Measurements from ENCODE around the gene GRIN2A. TPM values are rescaled to one million over a fixed set of nuclear protein-coding genes. Genes with fewer than 3 reads are reported as not detected.

GRIN2A gene
- total and polyA plus RNA-seq, 3 donors from 2014 or later: 7.0 to 20.3 (median 10.4) TPM

DNA sequence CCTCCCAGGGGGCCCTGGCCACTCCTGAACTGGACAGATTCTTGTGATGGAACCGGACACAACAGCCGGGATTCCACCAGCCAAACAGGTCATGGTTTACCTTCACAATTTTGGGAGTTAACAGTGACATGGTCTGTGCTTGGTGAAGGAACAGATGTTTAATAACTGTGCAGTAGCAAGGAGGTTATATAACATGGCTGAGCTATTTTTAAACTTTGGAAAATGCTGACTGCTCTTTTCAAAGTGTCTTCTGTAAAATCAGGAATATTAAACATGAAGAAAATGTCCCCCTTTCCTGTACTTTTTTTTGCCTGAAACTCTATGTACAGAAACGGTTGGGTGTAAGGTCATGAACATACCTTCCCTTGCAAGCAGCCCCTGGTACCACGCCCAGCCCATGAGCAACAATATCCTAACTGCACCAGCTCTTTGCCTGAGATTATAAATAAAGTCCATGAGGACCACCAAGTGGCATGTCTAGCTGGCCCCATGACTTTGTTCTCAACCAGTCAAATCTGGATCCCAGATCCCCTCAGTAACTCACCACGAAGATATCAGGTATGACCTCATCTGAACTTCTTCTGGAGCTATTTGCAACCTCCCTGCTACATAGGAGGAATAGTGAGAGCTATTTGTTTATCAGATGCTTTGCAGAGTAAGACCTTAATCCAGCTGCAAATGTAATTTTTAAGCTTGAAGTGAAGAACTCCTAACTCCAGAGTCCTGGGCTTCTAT is 249.1 kb downstream of the GRIN2A start:
- Histone ChIP-seq H3K4me1 (no peaks in the 10 kb centered on the region), H3K36me3 (ENCODE audit: low read depth, missing control alignments) (no peaks in the 10 kb centered on the region), H3K4me3 (no peak overlapping the region), H3K9me3 (no peaks in the 10 kb centered on the region), H3K27me3 (no peaks in the 10 kb centered on the region), H3K27ac (no peak overlapping the region)
- no peak for TF ChIP-seq POLR2A (IDR thresholded peaks at IDR 0.05)
- TF ChIP-seq, protein P1, sequence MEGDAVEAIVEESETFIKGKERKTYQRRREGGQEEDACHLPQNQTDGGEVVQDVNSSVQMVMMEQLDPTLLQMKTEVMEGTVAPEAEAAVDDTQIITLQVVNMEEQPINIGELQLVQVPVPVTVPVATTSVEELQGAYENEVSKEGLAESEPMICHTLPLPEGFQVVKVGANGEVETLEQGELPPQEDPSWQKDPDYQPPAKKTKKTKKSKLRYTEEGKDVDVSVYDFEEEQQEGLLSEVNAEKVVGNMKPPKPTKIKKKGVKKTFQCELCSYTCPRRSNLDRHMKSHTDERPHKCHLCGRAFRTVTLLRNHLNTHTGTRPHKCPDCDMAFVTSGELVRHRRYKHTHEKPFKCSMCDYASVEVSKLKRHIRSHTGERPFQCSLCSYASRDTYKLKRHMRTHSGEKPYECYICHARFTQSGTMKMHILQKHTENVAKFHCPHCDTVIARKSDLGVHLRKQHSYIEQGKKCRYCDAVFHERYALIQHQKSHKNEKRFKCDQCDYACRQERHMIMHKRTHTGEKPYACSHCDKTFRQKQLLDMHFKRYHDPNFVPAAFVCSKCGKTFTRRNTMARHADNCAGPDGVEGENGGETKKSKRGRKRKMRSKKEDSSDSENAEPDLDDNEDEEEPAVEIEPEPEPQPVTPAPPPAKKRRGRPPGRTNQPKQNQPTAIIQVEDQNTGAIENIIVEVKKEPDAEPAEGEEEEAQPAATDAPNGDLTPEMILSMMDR (IDR thresholded peaks at IDR 0.05): no peak
- no peak for DNase-seq
- WGBS, 2 donors: 61 to 79% methylated on average over 5 of the region's 5 CpGs
- intact Hi-C loops (cut with DNase I; ENCODE audit: low total_unique reads): no loop called here

DNA sequence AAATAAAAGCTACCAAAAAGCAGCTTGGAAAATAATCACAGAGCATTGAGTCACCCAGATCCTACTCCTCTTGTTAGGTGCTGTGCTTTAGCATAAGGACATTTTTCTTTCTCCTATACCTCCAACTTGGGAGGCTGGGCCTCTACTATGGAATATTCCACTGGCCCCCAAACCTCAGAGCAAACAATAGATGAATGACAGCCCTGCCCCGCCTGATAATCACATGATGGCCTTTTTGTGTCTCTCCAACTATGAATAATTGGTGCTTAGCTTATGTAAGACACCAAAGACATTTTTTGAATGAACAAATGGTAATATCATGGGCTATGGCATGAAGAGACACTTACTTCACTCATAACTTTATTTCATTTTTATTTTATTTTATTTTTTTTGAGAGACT is 250.2 kb downstream of the GRIN2A start:
- DNase-seq: no peak
- TF ChIP-seq, protein P1 (IDR thresholded peaks at IDR 0.05): no peak
- no peak for TF ChIP-seq POLR2A (IDR thresholded peaks at IDR 0.05)
- Histone ChIP-seq H3K9me3 (no peaks in the 10 kb centered on the region), H3K36me3 (ENCODE audit: low read depth, missing control alignments) (no peaks in the 10 kb centered on the region), H3K4me3 (no peak overlapping the region), H3K4me1 (no peaks in the 10 kb centered on the region), H3K27me3 (no peaks in the 10 kb centered on the region), H3K27ac (no peak overlapping the region)
- 88 to 92% methylated on average over 1 of the region's 1 CpG for WGBS, 2 donors
- intact Hi-C loops (cut with DNase I; ENCODE audit: low total_unique reads): no loop called here

DNA sequence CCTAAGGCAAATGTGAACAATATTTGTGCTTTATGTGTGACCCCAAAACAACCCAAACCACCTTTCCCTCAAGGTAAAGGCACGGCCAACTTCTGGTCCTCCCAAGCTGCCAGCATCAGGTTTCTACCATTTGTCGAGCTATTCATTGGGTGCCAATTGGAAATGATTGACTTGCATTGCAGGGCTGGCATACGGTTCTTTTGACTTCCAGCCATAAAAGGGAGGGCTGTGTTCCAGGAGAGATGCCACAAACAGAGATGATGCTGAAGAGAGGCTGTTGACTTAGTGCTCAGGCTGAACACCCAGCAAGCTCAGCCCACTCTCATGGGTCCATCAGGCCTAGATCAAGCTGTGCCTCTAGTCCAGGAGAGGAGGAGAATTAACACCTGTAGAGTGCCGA is 252.4 kb downstream of the GRIN2A start:
- Histone ChIP-seq H3K4me1 (no peaks in the 10 kb centered on the region), H3K4me3 (no peak overlapping the region), H3K27ac (no peak overlapping the region), H3K27me3 (no peaks in the 10 kb centered on the region), H3K9me3 (no peaks in the 10 kb centered on the region), H3K36me3 (ENCODE audit: low read depth, missing control alignments) (no peaks in the 10 kb centered on the region)
- intact Hi-C loops (cut with DNase I; ENCODE audit: low total_unique reads): no loop called here
- WGBS, 2 donors: 70 to 87% methylated on average over 4 of the region's 4 CpGs
- TF ChIP-seq, protein P1 (IDR thresholded peaks at IDR 0.05): no peak
- no peak for TF ChIP-seq POLR2A (IDR thresholded peaks at IDR 0.05)
- no peak for DNase-seq

DNA sequence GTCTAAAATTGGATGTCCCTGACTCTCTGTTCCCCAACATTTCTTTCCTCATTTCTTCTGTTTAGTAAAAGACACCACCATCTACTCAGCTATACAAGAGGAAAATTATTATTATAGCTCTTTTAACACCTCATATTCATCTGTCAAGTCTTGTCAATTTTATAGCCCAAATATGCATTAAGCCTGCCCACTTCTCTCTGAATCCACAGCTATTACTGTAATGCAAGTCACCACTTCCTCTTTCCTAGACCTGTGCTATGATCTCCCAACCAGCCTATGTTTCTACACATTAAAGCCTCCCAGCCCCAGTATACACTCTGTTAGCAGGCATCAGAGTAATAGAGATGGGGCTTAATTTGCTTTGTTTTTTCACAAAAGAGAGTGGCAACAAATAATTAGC is 252.9 kb downstream of the GRIN2A start:
- intact Hi-C loops (cut with DNase I; ENCODE audit: low total_unique reads): no loop called here
- Histone ChIP-seq H3K4me1 (no peaks in the 10 kb centered on the region), H3K27ac (no peak overlapping the region), H3K27me3 (no peaks in the 10 kb centered on the region), H3K4me3 (no peak overlapping the region), H3K36me3 (ENCODE audit: low read depth, missing control alignments) (no peaks in the 10 kb centered on the region), H3K9me3 (no peaks in the 10 kb centered on the region)
- DNase-seq: no peak
- TF ChIP-seq, protein P1 (IDR thresholded peaks at IDR 0.05): no peak
- TF ChIP-seq POLR2A (IDR thresholded peaks at IDR 0.05): no peak

DNA sequence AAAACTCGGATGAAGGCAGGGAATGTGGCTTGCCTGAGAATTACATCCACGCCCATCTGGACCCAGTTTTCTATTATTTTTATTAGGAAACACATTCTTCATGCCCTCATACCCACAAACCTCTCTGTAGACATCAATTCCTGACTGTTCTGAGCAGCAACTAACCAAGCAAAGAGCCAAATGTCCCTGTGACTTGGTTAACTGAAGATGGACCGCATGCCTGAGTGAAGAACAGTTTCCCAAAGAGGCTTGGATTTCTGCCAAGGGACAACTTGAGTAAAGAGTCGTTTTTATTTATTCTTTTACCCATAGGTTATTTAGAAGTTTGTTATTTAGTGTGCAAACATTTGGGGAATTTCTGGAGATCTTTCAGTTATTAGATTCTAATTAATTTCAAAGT is 259.8 kb downstream of the GRIN2A start:
- intact Hi-C loops (cut with DNase I; ENCODE audit: low total_unique reads): no loop called here
- H3K4me3 ChIP-seq: no peak overlapping the region
- no peaks in the 10 kb centered on the region for H3K36me3 ChIP-seq (ENCODE audit: low read depth, missing control alignments)
- TF ChIP-seq POLR2A (IDR thresholded peaks at IDR 0.05): no peak
- TF ChIP-seq, protein P1 (IDR thresholded peaks at IDR 0.05): no peak
- DNase-seq: no peak
- H3K4me1 ChIP-seq: no peaks in the 10 kb centered on the region
- H3K9me3 ChIP-seq: no peaks in the 10 kb centered on the region
- H3K27ac ChIP-seq: no peak overlapping the region
- WGBS, 2 donors: 57 to 65% methylated on average over 4 of the region's 4 CpGs
- no peaks in the 10 kb centered on the region for H3K27me3 ChIP-seq
